ENCODE data around the gene MYO18B. TPM values are rescaled to one million over a fixed set of nuclear protein-coding genes. Genes with fewer than 3 reads are reported as not detected.

MYO18B gene
- total RNA-seq, 6 experiments from 2014 or later = 0.04 to 0.56 (median 0.07) TPM; not detected in 1

DNA sequence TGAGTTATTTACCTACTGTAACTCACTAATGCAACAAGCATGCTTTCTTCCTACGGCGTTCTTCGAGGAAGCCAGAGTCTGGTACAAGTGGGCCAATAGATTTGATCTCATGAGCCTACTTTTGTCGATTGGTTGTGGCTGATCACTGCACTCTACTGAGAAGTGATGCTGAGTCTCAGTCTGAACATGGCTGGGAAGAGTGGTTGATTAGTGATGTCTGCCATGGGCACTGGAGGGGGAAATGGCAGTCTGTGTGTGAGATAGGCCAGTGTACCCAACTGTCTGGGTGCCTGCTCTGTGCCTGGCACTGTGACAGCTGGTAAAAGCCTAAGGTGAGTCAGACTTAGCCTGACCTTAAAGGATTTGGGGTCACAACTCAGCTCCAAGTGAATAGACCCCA, 28.3 kb downstream of the MYO18B start:
- TF ChIP-seq, protein P1, sequence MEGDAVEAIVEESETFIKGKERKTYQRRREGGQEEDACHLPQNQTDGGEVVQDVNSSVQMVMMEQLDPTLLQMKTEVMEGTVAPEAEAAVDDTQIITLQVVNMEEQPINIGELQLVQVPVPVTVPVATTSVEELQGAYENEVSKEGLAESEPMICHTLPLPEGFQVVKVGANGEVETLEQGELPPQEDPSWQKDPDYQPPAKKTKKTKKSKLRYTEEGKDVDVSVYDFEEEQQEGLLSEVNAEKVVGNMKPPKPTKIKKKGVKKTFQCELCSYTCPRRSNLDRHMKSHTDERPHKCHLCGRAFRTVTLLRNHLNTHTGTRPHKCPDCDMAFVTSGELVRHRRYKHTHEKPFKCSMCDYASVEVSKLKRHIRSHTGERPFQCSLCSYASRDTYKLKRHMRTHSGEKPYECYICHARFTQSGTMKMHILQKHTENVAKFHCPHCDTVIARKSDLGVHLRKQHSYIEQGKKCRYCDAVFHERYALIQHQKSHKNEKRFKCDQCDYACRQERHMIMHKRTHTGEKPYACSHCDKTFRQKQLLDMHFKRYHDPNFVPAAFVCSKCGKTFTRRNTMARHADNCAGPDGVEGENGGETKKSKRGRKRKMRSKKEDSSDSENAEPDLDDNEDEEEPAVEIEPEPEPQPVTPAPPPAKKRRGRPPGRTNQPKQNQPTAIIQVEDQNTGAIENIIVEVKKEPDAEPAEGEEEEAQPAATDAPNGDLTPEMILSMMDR (IDR thresholded peaks at IDR 0.05) = no peak
- TF ChIP-seq POLR2A (IDR thresholded peaks at IDR 0.05) = no peak
- Histone ChIP-seq H3K9me3 (no peaks in the 10 kb centered on the region), H3K4me3 (no peak overlapping the region), H3K36me3 (no peaks in the 10 kb centered on the region), H3K27ac (no peak overlapping the region), H3K4me1 (no peaks in the 10 kb centered on the region), H3K27me3 (no peaks in the 10 kb centered on the region)
- intact Hi-C loops (cut with DNase I) = no loop called here
- no peak for DNase-seq
- WGBS (ENCODE audit: insufficient coverage, low coverage, low lambda C conversion rate, missing lambda C conversion rate) = 55% methylated on average over 4 of the region's 4 CpGs
- ATAC-seq = no peak

DNA sequence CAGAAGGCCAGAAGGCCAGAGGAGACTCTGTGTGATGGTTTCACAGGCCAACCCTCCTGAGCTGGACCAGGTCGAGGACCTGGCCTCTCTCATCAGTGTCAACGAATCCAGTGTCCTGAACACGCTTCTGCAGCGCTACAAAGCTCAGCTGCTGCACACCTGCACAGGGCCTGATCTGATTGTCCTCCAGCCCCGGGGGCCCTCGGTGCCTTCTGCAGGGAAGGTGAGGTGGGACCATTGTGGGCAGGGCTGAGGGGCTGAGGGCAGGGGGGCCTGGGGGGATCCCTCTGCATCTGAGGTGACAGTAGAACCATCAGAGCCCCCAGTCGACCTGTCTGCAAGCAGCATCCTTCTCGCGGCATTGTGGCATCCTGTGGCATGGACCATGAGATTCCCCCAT, 30.3 kb downstream of the MYO18B start:
- H3K4me3 ChIP-seq = no peak overlapping the region
- no peak for ATAC-seq
- no peaks in the 10 kb centered on the region for H3K36me3 ChIP-seq
- TF ChIP-seq, protein P1 (IDR thresholded peaks at IDR 0.05) = no peak
- TF ChIP-seq POLR2A (IDR thresholded peaks at IDR 0.05) = no peak
- no peaks in the 10 kb centered on the region for H3K9me3 ChIP-seq
- H3K4me1 ChIP-seq = no peaks in the 10 kb centered on the region
- no peak overlapping the region for H3K27ac ChIP-seq
- no peak for DNase-seq
- WGBS (ENCODE audit: insufficient coverage, low coverage, low lambda C conversion rate, missing lambda C conversion rate) = 45% methylated on average over 5 of the region's 9 CpGs
- H3K27me3 ChIP-seq = no peaks in the 10 kb centered on the region
- intact Hi-C loops (cut with DNase I) = no loop called here

DNA sequence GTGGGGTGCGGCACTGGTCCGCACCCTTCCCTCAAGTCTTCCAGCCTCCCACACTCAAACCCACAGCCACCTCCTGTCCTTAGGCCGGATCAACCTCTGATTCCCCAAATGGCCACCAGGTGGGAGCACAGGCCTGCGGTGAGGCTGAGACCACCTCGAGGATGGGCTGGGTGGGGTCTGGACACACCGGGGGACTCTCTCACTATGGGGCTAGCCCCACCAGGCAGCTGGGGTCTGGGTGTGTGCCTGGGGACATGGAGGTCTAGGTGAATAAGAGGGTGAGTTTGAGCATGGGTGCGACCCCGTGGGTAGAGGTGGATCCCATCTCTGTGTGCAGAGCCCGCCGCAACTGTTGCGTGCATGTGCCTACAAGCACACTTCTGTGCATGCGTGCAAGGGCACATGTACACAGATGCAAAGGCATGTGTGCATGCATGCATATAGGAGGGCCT, 32.6 kb downstream of the MYO18B start:
- no peaks in the 10 kb centered on the region for H3K9me3 ChIP-seq

DNA sequence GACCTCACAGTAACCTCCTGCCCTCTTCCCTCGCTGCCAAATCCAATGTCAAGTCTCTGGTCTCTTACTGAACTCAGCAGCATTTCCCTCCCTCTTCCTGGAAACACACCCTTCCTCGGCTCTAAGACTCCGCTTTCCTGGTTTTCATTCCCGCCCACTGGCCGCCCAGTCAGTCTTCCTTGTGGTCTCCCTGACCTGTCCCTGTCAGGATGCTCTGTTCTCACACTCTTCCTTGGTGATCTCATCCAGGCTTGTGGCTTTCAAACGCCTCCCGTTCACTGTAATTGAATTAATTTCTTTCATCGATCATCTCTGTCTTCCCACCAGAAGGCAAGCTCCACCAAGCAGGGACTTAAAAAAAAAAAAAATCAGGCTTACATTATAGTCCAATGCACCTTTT, 33.5 kb downstream of the MYO18B start:
- H3K36me3 ChIP-seq = no peaks in the 10 kb centered on the region
- H3K27ac ChIP-seq = no peak overlapping the region
- WGBS (ENCODE audit: insufficient coverage, low coverage, low lambda C conversion rate, missing lambda C conversion rate) = 50% methylated on average over 8 of the region's 8 CpGs
- intact Hi-C loops (cut with DNase I) = no loop called here
- no peak for DNase-seq
- no peak for ATAC-seq
- no peaks in the 10 kb centered on the region for H3K27me3 ChIP-seq
- H3K9me3 ChIP-seq = no peaks in the 10 kb centered on the region
- H3K4me3 ChIP-seq = no peak overlapping the region
- H3K4me1 ChIP-seq = no peaks in the 10 kb centered on the region
- TF ChIP-seq, protein P1 (IDR thresholded peaks at IDR 0.05) = no peak
- TF ChIP-seq POLR2A (IDR thresholded peaks at IDR 0.05) = no peak

More for the DNA sequence above, 32.6 kb downstream of the MYO18B start:
- TF ChIP-seq, protein P1 (IDR thresholded peaks at IDR 0.05) = peak; percentile 4 to 19 (median 11)
- no peak for TF ChIP-seq POLR2A (IDR thresholded peaks at IDR 0.05)
- no peaks in the 10 kb centered on the region for H3K27me3 ChIP-seq
- no peak overlapping the region for H3K4me3 ChIP-seq
- no peaks in the 10 kb centered on the region for H3K4me1 ChIP-seq
- intact Hi-C loops (cut with DNase I) = no loop called here
- no peak for ATAC-seq
- no peaks in the 10 kb centered on the region for H3K36me3 ChIP-seq
- no peak overlapping the region for H3K27ac ChIP-seq
- no peak for DNase-seq
- 51% methylated on average over 4 of the region's 12 CpGs for WGBS (ENCODE audit: insufficient coverage, low coverage, low lambda C conversion rate, missing lambda C conversion rate)

DNA sequence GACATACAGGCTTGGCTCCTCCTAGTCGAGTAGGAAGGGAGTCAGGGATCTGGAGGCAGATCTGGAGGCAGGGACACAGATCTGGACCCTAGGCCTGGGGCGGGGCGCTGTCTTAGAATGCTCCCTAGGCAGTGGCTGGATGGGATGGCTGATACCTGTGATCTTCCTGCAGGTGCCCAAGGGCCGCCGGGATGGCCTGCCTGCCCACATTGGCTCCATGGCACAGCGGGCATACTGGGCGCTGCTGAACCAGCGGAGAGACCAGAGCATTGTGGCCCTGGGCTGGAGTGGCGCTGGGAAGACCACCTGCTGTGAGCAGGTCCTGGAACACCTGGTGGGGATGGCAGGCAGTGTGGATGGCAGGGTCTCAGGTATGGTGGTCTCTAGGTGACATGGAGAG, 35.4 kb downstream of the MYO18B start:
- TF ChIP-seq, protein P1 (IDR thresholded peaks at IDR 0.05) = no peak
- TF ChIP-seq POLR2A (IDR thresholded peaks at IDR 0.05) = no peak
- H3K9me3 ChIP-seq = no peaks in the 10 kb centered on the region
- intact Hi-C loops (cut with DNase I) = no loop called here
- H3K27ac ChIP-seq = no peak overlapping the region
- no peaks in the 10 kb centered on the region for H3K4me1 ChIP-seq
- 50% methylated on average over 1 of the region's 9 CpGs for WGBS (ENCODE audit: insufficient coverage, low coverage, low lambda C conversion rate, missing lambda C conversion rate)
- H3K36me3 ChIP-seq = no peaks in the 10 kb centered on the region
- DNase-seq (no peak), ATAC-seq (no peak)
- no peak overlapping the region for H3K4me3 ChIP-seq
- no peaks in the 10 kb centered on the region for H3K27me3 ChIP-seq

All from right lobe of liver (tissue), 6 donors.